ENCODE results near the gene CIB2. TPM values are rescaled to one million over a fixed set of nuclear protein-coding genes. Genes with fewer than 3 reads are reported as not detected.
A peak's percentile ranks its signal among the peaks of the same experiment; 100 is the strongest.

The CIB2 gene
- 61.7 TPM for polyA plus RNA-seq (2013, experiment 1 of 4)
- polyA plus RNA-seq (2013, experiment 2 of 4), result 62.6 TPM
- polyA plus RNA-seq (2013, experiment 3 of 4), result 43.0 TPM
- polyA plus RNA-seq (2013, experiment 4 of 4), result 46.6 TPM

- 0 to 1% methylated on average over 79 of the region's 79 CpGs for WGBS, 2 experiments
- no peak within 1 kb of the TSS for H3K27ac ChIP-seq (ENCODE audit: insufficient read depth, low read depth, low read length, poor library complexity, severe bottlenecking)
Observed at GRCh38 chr15:78131295-78132061, at the start of gene CIB2. Gene CIB2 (minus strand): TSS chr15:78131445. CDS start chr15:78131215, 230 bp downstream.

GRCh38 chr15:78179906-78180305, 48.7 kb upstream of the CIB2 start:
- WGBS, 2 experiments, result 92 to 93% methylated on average over 5 of the region's 5 CpGs
- H3K4me1 ChIP-seq (ENCODE audit: control insufficient read depth, insufficient read depth, low read length), result no peaks in the 10 kb centered on the region
- H3K9me3 ChIP-seq (ENCODE audit: control insufficient read depth, low read length), result no peaks in the 10 kb centered on the region
- no peaks in the 10 kb centered on the region for H3K36me3 ChIP-seq (ENCODE audit: control insufficient read depth, insufficient read depth, low read length)
- H3K4me3 ChIP-seq (ENCODE audit: insufficient read depth, low read depth, low read length), result no peak overlapping the region
- no peak overlapping the region for H3K27ac ChIP-seq (ENCODE audit: insufficient read depth, low read depth, low read length, poor library complexity, severe bottlenecking)
- no peaks in the 10 kb centered on the region for H3K27me3 ChIP-seq (ENCODE audit: control insufficient read depth, insufficient read depth, low read length, poor library complexity, severe bottlenecking)

More at GRCh38 chr15:78131295-78132061, at the start of gene CIB2:
- H3K27me3 ChIP-seq (ENCODE audit: control insufficient read depth, insufficient read depth, low read length, poor library complexity, severe bottlenecking), result no peaks in the 10 kb centered on the region
- H3K9me3 ChIP-seq (ENCODE audit: control insufficient read depth, low read length), result no peaks in the 10 kb centered on the region
- H3K36me3 ChIP-seq (ENCODE audit: control insufficient read depth, insufficient read depth, low read length), result no peaks in the 10 kb centered on the region
- H3K4me1 ChIP-seq (ENCODE audit: control insufficient read depth, insufficient read depth, low read length), result peaks cover 5% of the 10 kb centered on the region
- peak within 1 kb of the TSS; percentile 74 for H3K4me3 ChIP-seq (ENCODE audit: insufficient read depth, low read depth, low read length)

GRCh38 chr15:78179286-78179840, 48.1 kb upstream of the CIB2 start:
- H3K4me3 ChIP-seq (ENCODE audit: insufficient read depth, low read depth, low read length), result no peak overlapping the region
- no peaks in the 10 kb centered on the region for H3K36me3 ChIP-seq (ENCODE audit: control insufficient read depth, insufficient read depth, low read length)
- no peaks in the 10 kb centered on the region for H3K9me3 ChIP-seq (ENCODE audit: control insufficient read depth, low read length)
- no peaks in the 10 kb centered on the region for H3K4me1 ChIP-seq (ENCODE audit: control insufficient read depth, insufficient read depth, low read length)
- 93 to 95% methylated on average over 11 of the region's 12 CpGs for WGBS, 2 experiments
- no peaks in the 10 kb centered on the region for H3K27me3 ChIP-seq (ENCODE audit: control insufficient read depth, insufficient read depth, low read length, poor library complexity, severe bottlenecking)
- H3K27ac ChIP-seq (ENCODE audit: insufficient read depth, low read depth, low read length, poor library complexity, severe bottlenecking), result no peak overlapping the region

GRCh38 chr15:78178064-78178463, 46.8 kb upstream of the CIB2 start:
- Histone ChIP-seq H3K27me3 (ENCODE audit: control insufficient read depth, insufficient read depth, low read length, poor library complexity, severe bottlenecking) (no peaks in the 10 kb centered on the region), H3K9me3 (ENCODE audit: control insufficient read depth, low read length) (no peaks in the 10 kb centered on the region), H3K36me3 (ENCODE audit: control insufficient read depth, insufficient read depth, low read length) (no peaks in the 10 kb centered on the region), H3K4me1 (ENCODE audit: control insufficient read depth, insufficient read depth, low read length) (no peaks in the 10 kb centered on the region), H3K4me3 (ENCODE audit: insufficient read depth, low read depth, low read length) (no peak overlapping the region), H3K27ac (ENCODE audit: insufficient read depth, low read depth, low read length, poor library complexity, severe bottlenecking) (no peak overlapping the region)
- 94 to 95% methylated on average over 6 of the region's 6 CpGs for WGBS, 2 experiments

- WGBS, 2 experiments, result 33 to 34% methylated on average over 12 of the region's 12 CpGs
- Histone ChIP-seq H3K4me3 (ENCODE audit: insufficient read depth, low read depth, low read length) (no peak overlapping the region), H3K27me3 (ENCODE audit: control insufficient read depth, insufficient read depth, low read length, poor library complexity, severe bottlenecking) (no peaks in the 10 kb centered on the region), H3K36me3 (ENCODE audit: control insufficient read depth, insufficient read depth, low read length) (no peaks in the 10 kb centered on the region), H3K27ac (ENCODE audit: insufficient read depth, low read depth, low read length, poor library complexity, severe bottlenecking) (no peak overlapping the region), H3K9me3 (ENCODE audit: control insufficient read depth, low read length) (no peaks in the 10 kb centered on the region), H3K4me1 (ENCODE audit: control insufficient read depth, insufficient read depth, low read length) (no peaks in the 10 kb centered on the region)
Observed at GRCh38 chr15:78177447-78177873, 46.2 kb upstream of the CIB2 start.

GRCh38 chr15:78175330-78175729, 44.1 kb upstream of the CIB2 start:
- 75 to 83% methylated on average over 2 of the region's 2 CpGs for WGBS, 2 experiments
- no peaks in the 10 kb centered on the region for H3K9me3 ChIP-seq (ENCODE audit: control insufficient read depth, low read length)

GRCh38 chr15:78174401-78174800, 43.2 kb upstream of the CIB2 start:
- Histone ChIP-seq H3K4me1 (ENCODE audit: control insufficient read depth, insufficient read depth, low read length) (no peaks in the 10 kb centered on the region), H3K4me3 (ENCODE audit: insufficient read depth, low read depth, low read length) (no peak overlapping the region)
- WGBS, 2 experiments, result 92 to 93% methylated on average over 9 of the region's 9 CpGs

More at GRCh38 chr15:78175330-78175729, 44.1 kb upstream of the CIB2 start:
- Histone ChIP-seq H3K36me3 (ENCODE audit: control insufficient read depth, insufficient read depth, low read length) (no peaks in the 10 kb centered on the region), H3K4me3 (ENCODE audit: insufficient read depth, low read depth, low read length) (no peak overlapping the region), H3K27me3 (ENCODE audit: control insufficient read depth, insufficient read depth, low read length, poor library complexity, severe bottlenecking) (no peaks in the 10 kb centered on the region), H3K4me1 (ENCODE audit: control insufficient read depth, insufficient read depth, low read length) (no peaks in the 10 kb centered on the region), H3K27ac (ENCODE audit: insufficient read depth, low read depth, low read length, poor library complexity, severe bottlenecking) (no peak overlapping the region)

GRCh38 chr15:78171864-78172472, 40.7 kb upstream of the CIB2 start:
- Histone ChIP-seq H3K9me3 (ENCODE audit: control insufficient read depth, low read length) (no peaks in the 10 kb centered on the region), H3K27me3 (ENCODE audit: control insufficient read depth, insufficient read depth, low read length, poor library complexity, severe bottlenecking) (no peaks in the 10 kb centered on the region), H3K27ac (ENCODE audit: insufficient read depth, low read depth, low read length, poor library complexity, severe bottlenecking) (no peak overlapping the region), H3K4me1 (ENCODE audit: control insufficient read depth, insufficient read depth, low read length) (no peaks in the 10 kb centered on the region), H3K36me3 (ENCODE audit: control insufficient read depth, insufficient read depth, low read length) (no peaks in the 10 kb centered on the region), H3K4me3 (ENCODE audit: insufficient read depth, low read depth, low read length) (no peak overlapping the region)
- 93 to 97% methylated on average over 7 to 9 of the region's 9 CpGs for WGBS, 2 experiments

More at GRCh38 chr15:78174401-78174800, 43.2 kb upstream of the CIB2 start:
- H3K27me3 ChIP-seq (ENCODE audit: control insufficient read depth, insufficient read depth, low read length, poor library complexity, severe bottlenecking), result no peaks in the 10 kb centered on the region
- H3K36me3 ChIP-seq (ENCODE audit: control insufficient read depth, insufficient read depth, low read length), result no peaks in the 10 kb centered on the region
- no peaks in the 10 kb centered on the region for H3K9me3 ChIP-seq (ENCODE audit: control insufficient read depth, low read length)
- no peak overlapping the region for H3K27ac ChIP-seq (ENCODE audit: insufficient read depth, low read depth, low read length, poor library complexity, severe bottlenecking)

GRCh38 chr15:78170848-78171773, 39.9 kb upstream of the CIB2 start:
- H3K4me3 ChIP-seq (ENCODE audit: insufficient read depth, low read depth, low read length), result no peak overlapping the region
- H3K27ac ChIP-seq (ENCODE audit: insufficient read depth, low read depth, low read length, poor library complexity, severe bottlenecking), result no peak overlapping the region
- H3K36me3 ChIP-seq (ENCODE audit: control insufficient read depth, insufficient read depth, low read length), result no peaks in the 10 kb centered on the region
- H3K4me1 ChIP-seq (ENCODE audit: control insufficient read depth, insufficient read depth, low read length), result no peaks in the 10 kb centered on the region
- no peaks in the 10 kb centered on the region for H3K9me3 ChIP-seq (ENCODE audit: control insufficient read depth, low read length)
- WGBS, 2 experiments, result 94% methylated on average over 17 of the region's 17 CpGs
- no peaks in the 10 kb centered on the region for H3K27me3 ChIP-seq (ENCODE audit: control insufficient read depth, insufficient read depth, low read length, poor library complexity, severe bottlenecking)
